GM21528 (cell line): Measurements from ENCODE around the gene RCBTB2.
"Not testable (repeated sequence)": the region's sequence is repeated elsewhere in the genome, so short reads cannot be mapped to it uniquely, and the experiment has no call there.

Experiments used
- ATAC-seq: cut with Tn5 transposase; IDR thresholded peaks from one replicate; pipeline ENCODE4 v1.9.1; 2021; ENCODE audit warnings: mild to moderate bottlenecking, moderate library complexity; ENCODE audit not compliant: unreplicated experiment, low FRiP score

The RCBTB2 gene

GRCh38 chr13:48532506-48533499 lies at the start of gene RCBTB2:
RCBTB2 (minus strand) TSS chr13:48533080; CDS start chr13:48521939, 11,141 bp downstream.
- peak; percentile 81 for ATAC-seq

- no peak for ATAC-seq
Observed at GRCh38 chr13:48582084-48582483, 49.2 kb upstream of the RCBTB2 start.

DNA sequence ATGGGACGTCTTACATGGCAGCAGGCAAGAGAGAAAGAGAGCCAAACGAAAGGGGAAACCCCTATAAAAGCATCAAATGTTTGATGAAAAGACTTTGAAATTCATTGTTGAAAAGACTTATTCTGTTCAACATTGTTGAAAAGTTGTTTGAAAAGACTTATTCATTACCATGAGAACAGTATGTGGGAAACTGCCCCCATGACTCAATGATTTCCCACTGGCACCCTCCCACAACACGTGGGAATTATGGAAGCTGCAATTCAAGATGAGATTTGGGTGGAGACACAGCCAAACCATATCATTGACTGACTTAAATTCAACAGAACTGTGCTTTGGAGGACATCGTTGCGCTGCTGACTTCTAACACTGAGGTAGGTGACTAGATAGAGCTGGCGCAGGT lies 48.0 kb upstream of the RCBTB2 start:
- ATAC-seq = no peak

- ATAC-seq = no peak
Observed at GRCh38 chr13:48580185-48580803, 47.4 kb upstream of the RCBTB2 start.

- ATAC-seq = not testable (repeated sequence)
Observed at GRCh38 chr13:48579919-48580180, 47.0 kb upstream of the RCBTB2 start.

- peak; percentile 80 for ATAC-seq
Observed at GRCh38 chr13:48579165-48579918, 46.5 kb upstream of the RCBTB2 start.

DNA sequence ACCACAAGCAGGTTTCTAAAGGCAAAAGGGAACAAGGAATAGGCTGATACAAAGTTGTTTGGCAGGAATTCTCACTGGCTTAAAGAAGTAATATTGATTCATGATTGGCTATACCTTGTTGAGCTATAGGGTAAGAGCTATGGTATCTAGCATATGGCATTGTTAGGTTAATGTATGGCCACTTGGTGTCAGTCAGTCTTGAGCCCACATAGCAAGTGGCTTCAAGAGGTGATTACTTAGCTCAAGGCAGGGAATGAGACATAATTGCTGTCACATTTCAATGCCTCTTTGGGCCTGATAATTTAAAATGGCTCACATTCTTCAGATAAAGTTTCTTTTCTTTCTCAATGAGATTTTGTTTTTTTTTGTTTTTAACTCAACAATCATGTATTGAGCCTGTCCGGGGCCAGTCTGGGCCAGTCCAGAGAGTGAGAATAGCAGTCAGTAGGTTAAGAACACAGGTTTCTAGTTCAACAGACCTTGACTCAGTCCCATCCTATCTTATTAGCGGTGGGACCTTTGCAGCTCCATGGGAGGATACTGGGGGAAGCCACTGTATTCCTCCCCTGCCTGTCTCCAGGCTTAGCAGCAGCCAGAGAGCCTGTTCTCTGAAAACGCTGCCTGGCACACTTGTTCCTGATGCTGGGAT lies 45.8 kb upstream of the RCBTB2 start:
- ATAC-seq = peak; percentile 62

DNA sequence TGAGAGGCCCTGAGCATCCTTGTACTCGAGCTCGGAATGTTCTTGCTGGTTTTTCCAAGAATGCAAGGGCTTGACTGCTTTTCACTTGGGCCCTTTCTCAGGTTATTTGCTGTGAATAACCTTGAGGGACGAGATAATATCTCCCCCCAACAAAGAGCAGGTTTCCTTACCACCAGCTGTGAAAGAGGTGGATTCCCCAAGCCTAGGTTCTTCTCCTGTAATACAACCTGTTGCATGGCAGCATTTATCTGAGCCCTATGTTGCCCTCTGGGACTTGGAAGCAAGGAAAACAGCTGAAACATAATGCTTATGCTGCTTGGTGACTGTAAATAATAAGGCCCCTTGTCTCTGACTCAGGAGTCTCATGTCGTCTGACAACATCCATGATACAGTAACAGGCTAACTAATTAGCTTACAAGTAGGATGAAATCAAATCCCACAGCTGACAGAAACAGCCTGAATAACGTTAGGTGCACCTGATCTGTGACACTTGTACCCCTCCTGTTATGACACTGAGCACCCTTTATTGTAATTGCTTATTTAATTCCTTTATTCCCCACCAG lies 43.6 kb upstream of the RCBTB2 start:
- ATAC-seq = no peak

- ATAC-seq = no peak
Observed at GRCh38 chr13:48575031-48575430, 42.2 kb upstream of the RCBTB2 start.

GRCh38 chr13:48574041-48574796 lies 41.3 kb upstream of the RCBTB2 start:
- ATAC-seq = no peak

DNA sequence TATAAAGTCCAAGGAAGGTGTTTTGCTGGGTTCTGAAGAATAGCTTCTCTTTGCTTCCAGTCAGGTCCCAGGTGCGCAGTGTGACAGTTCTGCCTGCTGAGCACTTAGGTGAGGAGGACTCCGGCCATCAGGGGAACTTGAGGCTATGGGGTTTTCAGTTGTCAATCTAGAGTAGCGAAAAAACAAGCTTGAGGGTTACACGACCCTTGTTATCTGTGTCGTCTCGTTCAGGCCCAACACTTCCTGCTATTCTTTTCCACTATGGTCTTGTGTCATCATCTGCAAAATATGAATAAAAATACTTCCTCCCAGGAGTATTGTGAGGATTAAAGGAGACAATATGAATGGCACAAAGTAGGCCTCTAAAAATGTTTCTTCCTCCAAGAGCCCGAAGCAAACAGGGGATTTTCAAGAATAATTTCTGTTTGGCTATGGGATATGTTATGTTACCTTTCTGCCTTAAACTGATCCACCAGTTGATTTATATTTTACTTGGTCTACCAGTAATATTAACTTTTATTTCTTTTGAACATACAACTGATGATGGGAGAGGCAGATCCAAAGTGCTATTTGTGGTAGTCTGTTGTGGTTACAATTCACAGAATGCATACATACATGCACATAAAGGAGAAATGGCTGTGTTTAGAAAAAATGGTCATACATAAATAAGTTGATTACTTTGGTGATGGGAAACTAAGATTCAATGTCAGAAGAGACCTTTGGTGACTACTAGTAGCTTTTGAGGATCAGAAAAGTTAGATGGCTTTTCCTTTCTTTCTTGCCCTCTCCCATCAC lies 40.5 kb upstream of the RCBTB2 start:
- no peak for ATAC-seq

DNA sequence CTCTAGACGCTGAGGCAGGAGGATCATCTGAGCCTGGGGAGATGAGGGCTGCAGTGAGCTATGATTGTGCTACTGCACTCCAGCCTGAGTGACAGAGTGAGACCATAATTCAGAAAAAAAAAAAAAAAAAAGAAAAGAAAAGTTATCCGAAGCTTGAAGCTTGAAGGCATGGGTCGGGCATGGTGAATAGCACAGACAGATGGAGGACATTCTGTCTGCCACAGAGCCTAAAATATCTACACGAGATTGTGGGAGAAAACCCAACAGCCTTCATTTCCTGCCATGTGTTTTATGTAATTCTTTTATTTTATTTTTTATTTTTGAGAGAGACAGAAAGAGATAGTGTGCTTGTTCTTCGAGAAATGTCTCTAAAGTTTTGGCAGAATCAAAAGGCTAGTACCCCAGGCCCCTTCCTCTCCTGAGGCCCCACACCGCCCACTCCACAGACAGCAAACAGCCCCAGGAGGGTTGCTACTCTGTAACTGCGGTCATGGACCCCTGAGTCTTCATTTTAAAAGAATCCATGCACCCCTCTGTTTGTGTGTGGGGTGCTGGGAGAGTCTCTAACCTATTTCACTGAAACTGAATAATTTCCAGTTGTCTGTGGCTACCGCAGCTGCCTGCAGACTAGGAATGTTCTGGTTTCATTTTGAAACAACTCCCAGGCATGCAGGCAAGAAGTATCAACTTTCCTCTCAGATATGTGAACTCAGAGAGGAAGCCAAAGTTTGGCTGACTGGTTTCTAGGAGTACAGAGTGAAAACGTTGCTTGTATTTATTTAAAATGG lies 38.4 kb upstream of the RCBTB2 start:
- no peak for ATAC-seq

DNA sequence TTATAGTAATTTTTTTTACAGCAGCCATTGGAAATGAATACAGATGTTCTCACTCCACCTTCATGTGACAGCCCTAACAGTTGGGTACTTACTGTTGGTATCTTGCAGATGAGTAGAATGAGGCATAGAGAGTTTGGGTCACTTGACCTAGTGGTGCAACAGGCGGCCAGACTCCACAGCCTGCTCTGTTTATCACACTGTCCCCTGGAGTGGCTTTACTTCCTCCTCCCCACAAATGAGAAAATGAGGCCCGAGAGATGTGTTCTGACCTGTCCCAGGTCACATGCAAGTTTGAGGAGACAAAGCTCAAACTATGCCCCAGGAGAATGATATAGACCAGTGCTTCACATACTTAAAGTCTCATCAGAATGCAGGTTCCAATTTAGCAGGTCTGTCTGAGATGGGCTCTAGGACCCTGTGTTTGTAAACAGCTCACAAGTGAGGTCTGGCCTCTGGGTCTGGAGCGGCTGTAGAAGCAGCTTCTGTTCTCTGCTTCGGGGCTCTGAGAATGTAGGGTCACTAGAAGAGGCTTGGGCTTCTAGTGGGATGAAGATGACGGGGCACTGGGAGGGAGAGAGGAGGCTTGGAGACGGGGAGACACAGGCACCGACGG lies 37.4 kb upstream of the RCBTB2 start:
- ATAC-seq = no peak

DNA sequence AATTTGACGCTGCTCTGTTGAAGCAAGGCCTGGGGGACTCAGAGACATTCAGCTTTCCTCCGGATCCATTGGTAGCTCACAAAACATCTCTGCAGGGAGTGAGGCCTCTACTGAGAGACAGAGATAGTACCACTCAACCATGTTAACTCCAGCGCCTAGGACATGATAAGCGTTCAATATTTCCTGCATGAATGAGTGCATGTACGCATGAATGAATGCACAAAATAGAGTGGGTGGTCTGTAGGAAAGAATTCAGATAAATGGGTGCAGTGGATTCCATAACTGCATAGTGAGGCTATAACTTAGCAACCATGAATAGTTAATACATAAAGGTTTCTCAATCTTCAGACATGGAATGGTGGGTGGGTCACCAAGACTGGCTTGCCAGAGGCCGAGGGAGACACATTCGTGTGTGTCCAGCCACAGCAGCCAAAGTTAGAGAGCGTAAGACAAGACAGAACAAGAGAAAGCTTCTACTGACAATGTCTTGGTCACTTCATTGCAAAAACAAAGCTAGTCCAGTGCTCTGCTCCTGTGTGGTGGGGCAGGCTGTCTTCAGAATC lies 36.3 kb upstream of the RCBTB2 start:
- ATAC-seq = no peak

GRCh38 chr13:48568370-48569103 lies 35.7 kb upstream of the RCBTB2 start:
- ATAC-seq = no peak

- no peak for ATAC-seq
Observed at GRCh38 chr13:48567515-48568369, 34.9 kb upstream of the RCBTB2 start.
